HL-60 (cell line): ENCODE results near the gene USP11.

ENCODE experiments used
- DNase-seq, 2 experiments: peaks; one replicate each; pipeline ENCODE4 v3.0.0-alpha.2; 2010 to 2020; ENCODE audit warnings: low read depth in 1 of 2, low spot score in 1 of 2
- H3K27ac ChIP-seq: fragments of 250-450 bp; sonication (Bioruptor Pico); replicated peaks from 2 replicates; pipeline ENCODE4 v1.5.1; 2020; ENCODE audit warnings: mild to moderate bottlenecking, moderate library complexity
- H3K27me3 ChIP-seq: fragments of 250-450 bp; sonication (Bioruptor Pico); 2 replicates; pipeline ENCODE4 v1.5.1; 2021; ENCODE audit warnings: mild to moderate bottlenecking, moderate library complexity; ENCODE audit not compliant: insufficient read depth, poor library complexity, severe bottlenecking
- H3K4me3 ChIP-seq: replicated peaks from 2 replicates; pipeline ENCODE4 v1.5.1; 2011; ENCODE audit warnings: mild to moderate bottlenecking, control low read depth, low read length; ENCODE audit not compliant: insufficient read depth
- CTCF ChIP-seq: IDR thresholded peaks from one replicate; pipeline ENCODE4 v1.5.1; 2011; ENCODE audit warnings: low read length, control low read depth, inconsistent platforms; ENCODE audit not compliant: insufficient read depth
- GABPA ChIP-seq: IDR thresholded peaks from 2 replicates; pipeline ENCODE4 v1.6.1; 2012; ENCODE audit warnings: low read depth
- POLR2AphosphoS5 ChIP-seq: IDR thresholded peaks from 2 replicates; pipeline ENCODE4 v1.6.1; 2012; ENCODE audit warnings: low read depth
- REST ChIP-seq: IDR thresholded peaks from 2 replicates; pipeline ENCODE4 v1.6.1; 2012; ENCODE audit warnings: low read depth; ENCODE audit not compliant: insufficient replicate concordance
- SPI1 ChIP-seq: IDR thresholded peaks from 2 replicates; pipeline ENCODE4 v1.6.1; 2012; ENCODE audit warnings: low read depth, mild to moderate bottlenecking, borderline replicate concordance

Gene USP11

GRCh38 chrX:47200385-47201150 lies 32.2 kb upstream of the USP11 start:
- H3K27ac ChIP-seq, result no peak overlapping the region
- DNase-seq, result no peak
- H3K27me3 ChIP-seq, result no peaks in the 10 kb centered on the region
- H3K4me3 ChIP-seq, result no peak overlapping the region
- no peak for TF ChIP-seq REST
- TF ChIP-seq SPI1, result no peak
- TF ChIP-seq CTCF, result no peak
- no peak for TF ChIP-seq POLR2AphosphoS5
- no peak for TF ChIP-seq GABPA

GRCh38 chrX:47201345-47201944 lies 31.4 kb upstream of the USP11 start:
- H3K27me3 ChIP-seq, result no peaks in the 10 kb centered on the region
- no peak overlapping the region for H3K27ac ChIP-seq
- DNase-seq, result no peak
- TF ChIP-seq SPI1 (no peak), REST (no peak), CTCF (no peak), POLR2AphosphoS5 (no peak), GABPA (no peak)
- H3K4me3 ChIP-seq, result no peak overlapping the region

- no peak overlapping the region for H3K27ac ChIP-seq
- DNase-seq, result no peak
- H3K4me3 ChIP-seq, result no peak overlapping the region
- TF ChIP-seq GABPA (no peak), POLR2AphosphoS5 (no peak), REST (no peak), CTCF (no peak), SPI1 (no peak)
- no peaks in the 10 kb centered on the region for H3K27me3 ChIP-seq
Observed at GRCh38 chrX:47202316-47202715, 30.5 kb upstream of the USP11 start.
